Fibroblast of lung (primary cell): Measurements from ENCODE around the gene UPK1A.

ENCODE experiments used
- CTCF ChIP-seq, 2 donors: IDR thresholded peaks in 1 of 2; conservative IDR thresholded peaks in 1 of 2; 1 replicate in 1 of 2; 2 replicates in 1 of 2; pipeline ENCODE4 v1.5.1; 2011 to 2012; ENCODE audit warnings: low read length in 2 of 2, control low read depth in 1 of 2, inconsistent platforms in 1 of 2, low read depth in 1 of 2, mild to moderate bottlenecking in 1 of 2
- EZH2 ChIP-seq: IDR thresholded peaks from 2 replicates; pipeline ENCODE4 v1.5.1; 2012; ENCODE audit warnings: low read length, control low read depth, mild to moderate bottlenecking; ENCODE audit errors: missing control alignments

- no peak for TF ChIP-seq CTCF (conservative IDR thresholded peaks at IDR 0.05 in 1 of 2, IDR thresholded peaks at IDR 0.05 in 1 of 2; ENCODE audit: low read depth in 1 of 2, low read length in 2 of 2)
- TF ChIP-seq EZH2, result no peak
These were observed 4.4 kb downstream of the UPK1A start for GRCh38 chr19:35670686-35671085.
